Activated naive CD4-positive, alpha-beta T cell treated with anti-CD3 and anti-CD28 coated beads, Interleukin-2, amount 50 U/mL, for 24 hours (primary cell): ENCODE results near the gene EIF4E1B.

Source experiments
- H3K27ac Mint-ChIP-seq: one replicate; pipeline ENCODE4 v1.8.0; 2021; ENCODE audit warnings: mild to moderate bottlenecking, mixed read lengths
- H3K27me3 Mint-ChIP-seq: one replicate; pipeline ENCODE4 v1.8.0; 2021; ENCODE audit warnings: mixed read lengths
- H3K36me3 Mint-ChIP-seq: one replicate; pipeline ENCODE4 v1.8.0; 2021; ENCODE audit warnings: mixed read lengths
- H3K4me1 Mint-ChIP-seq: one replicate; pipeline ENCODE4 v1.8.0; 2021; ENCODE audit warnings: mixed read lengths
- H3K4me3 Mint-ChIP-seq: one replicate; pipeline ENCODE4 v1.8.0; 2021; ENCODE audit warnings: mild to moderate bottlenecking, mixed read lengths
- H3K9me3 Mint-ChIP-seq: one replicate; pipeline ENCODE4 v1.8.0; 2021; ENCODE audit warnings: mixed read lengths

Gene EIF4E1B

DNA sequence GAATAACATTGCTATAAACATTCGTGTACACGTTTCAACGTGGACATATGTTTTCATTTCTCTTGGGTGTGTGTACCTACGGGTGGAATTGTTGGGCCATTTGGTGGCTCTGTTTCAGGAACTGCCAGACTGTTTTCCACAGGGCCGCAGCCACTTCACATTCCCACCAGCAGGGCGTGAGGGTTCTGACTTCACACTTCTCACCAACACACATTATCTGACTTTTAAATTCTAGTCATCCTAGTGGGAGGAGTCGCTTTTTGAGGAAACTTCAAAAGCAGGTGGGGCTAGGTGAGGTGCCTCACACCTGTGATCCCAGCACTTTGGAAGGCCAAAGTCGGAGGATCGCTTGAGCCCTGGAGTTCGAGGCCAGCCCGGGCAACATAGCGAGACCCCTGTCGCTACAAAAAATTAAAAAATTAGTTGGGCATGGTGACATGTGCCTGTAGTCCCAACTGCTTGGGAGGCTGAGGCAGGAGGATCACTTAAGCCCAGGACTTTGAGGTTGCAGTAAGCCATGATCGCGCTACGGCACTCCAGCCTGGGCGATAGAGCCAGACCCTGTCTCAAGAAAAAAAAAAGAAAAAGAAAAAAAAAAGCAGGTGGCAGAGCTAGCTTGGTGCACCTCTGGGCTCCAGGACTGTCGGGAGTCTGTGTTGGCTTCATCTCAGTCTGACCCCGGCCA lies 45.3 kb downstream of the EIF4E1B start:
- Mint-ChIP-seq H3K27ac (no peak overlapping the region), H3K36me3 (no peaks in the 10 kb centered on the region), H3K9me3 (no peaks in the 10 kb centered on the region), H3K4me3 (no peak overlapping the region), H3K4me1 (no peaks in the 10 kb centered on the region), H3K27me3 (peaks cover 26% of the 10 kb centered on the region)

DNA sequence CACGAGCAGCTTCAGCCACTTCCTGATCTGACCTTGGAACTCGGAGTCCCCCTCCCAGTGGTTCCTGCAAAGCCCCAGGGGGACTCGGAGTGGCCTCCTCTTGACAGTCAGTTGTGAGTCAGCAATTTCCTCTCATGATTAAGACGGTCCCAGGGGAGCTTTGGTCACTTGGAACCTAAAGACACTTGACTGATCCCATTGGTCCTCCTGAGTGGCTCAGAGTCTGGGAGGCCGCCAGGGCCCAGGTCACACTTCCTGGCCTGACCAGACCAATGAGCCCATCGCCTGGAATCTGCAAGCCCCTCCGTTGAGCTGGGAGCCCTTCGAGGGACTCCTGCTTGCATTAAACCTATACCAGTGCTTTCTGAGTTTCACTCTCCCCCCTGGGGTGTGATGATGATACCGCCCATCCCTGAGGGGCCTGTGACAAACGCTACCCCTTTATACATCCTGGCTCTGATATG lies 45.9 kb downstream of the EIF4E1B start:
- Mint-ChIP-seq H3K36me3 (no peaks in the 10 kb centered on the region), H3K27ac (no peak overlapping the region), H3K4me3 (no peak overlapping the region), H3K9me3 (no peaks in the 10 kb centered on the region), H3K27me3 (peaks cover 27% of the 10 kb centered on the region), H3K4me1 (no peaks in the 10 kb centered on the region)

DNA sequence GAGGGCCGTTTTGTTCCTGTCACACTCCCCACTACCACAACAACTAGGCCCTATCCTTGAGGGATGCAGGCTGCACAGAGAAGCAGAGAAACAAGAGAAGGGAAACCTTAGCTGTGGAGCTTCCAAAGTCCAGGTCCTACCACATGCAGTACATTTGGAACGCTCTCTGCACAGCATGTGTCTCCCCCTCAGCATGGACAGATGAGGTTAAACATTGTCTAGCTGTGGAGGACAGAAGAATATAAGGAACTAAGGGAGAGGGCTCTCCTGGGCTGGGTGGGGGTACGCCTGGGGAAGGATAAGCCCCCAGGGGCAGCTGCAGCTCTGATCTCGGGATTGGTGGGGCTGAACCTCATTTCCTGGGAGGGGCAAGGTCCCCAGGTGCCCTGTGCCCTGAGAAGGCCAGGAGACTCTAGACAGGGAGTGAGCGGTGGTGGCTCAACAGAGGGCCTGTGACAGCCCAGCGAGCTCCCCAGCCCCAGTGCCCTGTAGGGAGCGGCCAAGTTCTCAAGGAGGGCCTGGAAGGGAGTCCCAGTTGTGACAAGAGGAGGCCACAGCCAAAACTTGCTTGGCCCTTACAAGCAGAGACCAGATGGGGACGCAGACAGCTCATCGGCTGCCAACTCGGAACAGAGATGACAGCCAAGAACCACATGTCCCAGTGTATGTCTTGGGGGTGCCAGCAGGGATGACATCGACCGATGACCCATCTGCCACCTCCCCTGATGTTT lies 46.9 kb downstream of the EIF4E1B start:
- Mint-ChIP-seq H3K9me3 (no peaks in the 10 kb centered on the region), H3K4me3 (no peak overlapping the region), H3K27ac (no peak overlapping the region), H3K4me1 (no peaks in the 10 kb centered on the region), H3K36me3 (no peaks in the 10 kb centered on the region), H3K27me3 (peaks cover 32% of the 10 kb centered on the region)

DNA sequence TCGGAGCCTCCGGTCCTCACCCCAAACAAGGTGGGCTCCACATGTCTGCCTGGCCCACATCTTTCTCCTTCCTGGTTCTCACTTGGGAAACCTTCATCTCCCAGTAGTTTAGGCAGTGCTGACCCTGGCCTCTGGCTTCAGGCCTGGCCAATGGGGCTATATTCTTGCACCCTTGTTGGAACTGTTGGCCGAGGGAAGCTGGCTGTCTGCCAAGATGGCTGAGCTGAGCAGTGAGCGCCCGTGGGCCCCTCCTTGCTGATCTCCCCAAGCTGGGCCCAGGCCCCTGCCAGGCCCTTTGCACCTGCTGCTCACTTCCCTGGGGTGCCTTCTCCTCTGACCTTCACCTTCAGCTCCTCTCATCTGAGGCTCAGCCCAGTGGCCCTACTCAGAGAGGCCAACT lies 48.1 kb downstream of the EIF4E1B start:
- Mint-ChIP-seq H3K27ac (no peak overlapping the region), H3K4me1 (no peaks in the 10 kb centered on the region), H3K27me3 (peaks cover 31% of the 10 kb centered on the region), H3K9me3 (no peaks in the 10 kb centered on the region), H3K36me3 (no peaks in the 10 kb centered on the region), H3K4me3 (no peak overlapping the region)

DNA sequence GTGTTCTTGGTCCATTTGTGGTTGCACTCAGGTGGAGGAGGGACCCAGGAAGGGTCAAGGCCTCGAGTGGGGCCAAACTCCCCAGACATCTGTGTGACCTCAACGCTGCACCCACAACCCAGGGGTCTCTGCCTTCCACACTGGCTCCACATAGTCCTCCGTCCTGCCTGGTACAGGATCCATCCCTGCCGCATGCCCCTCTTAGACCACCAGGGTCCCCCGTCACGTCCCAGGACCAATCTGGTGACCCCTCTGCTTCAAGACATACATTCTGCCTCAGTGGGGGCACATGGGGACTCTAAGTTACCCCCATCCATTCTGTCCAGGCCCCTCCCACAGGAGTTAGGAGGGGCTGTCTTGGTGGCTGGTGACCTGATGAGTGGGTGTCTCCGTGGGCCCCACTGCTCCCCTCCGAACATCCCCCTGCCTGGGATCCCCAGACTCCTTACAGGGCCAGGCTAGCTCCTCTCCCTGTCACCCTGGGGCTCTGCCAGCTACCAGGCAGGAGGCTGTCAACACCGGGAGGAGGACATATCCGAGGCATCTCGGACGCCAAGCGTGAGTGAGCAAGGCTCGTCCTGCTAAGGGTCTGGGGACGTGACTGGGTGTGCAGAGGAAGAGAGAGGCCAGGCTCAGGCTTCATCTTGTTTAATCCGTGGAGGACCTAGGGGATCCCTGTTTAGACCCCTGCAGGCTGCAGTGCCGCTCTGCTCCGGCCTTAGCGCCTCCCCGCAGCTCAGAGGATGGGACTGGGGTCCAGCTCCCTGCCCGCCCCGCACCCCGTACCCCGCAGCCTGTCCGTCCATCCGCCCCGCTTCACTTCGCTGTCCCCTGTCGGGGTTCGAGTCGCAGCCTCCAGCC lies 49.1 kb downstream of the EIF4E1B start:
- H3K9me3 Mint-ChIP-seq: no peaks in the 10 kb centered on the region
- no peak overlapping the region for H3K27ac Mint-ChIP-seq
- H3K36me3 Mint-ChIP-seq: no peaks in the 10 kb centered on the region
- no peaks in the 10 kb centered on the region for H3K4me1 Mint-ChIP-seq
- no peak overlapping the region for H3K4me3 Mint-ChIP-seq
- H3K27me3 Mint-ChIP-seq: peaks cover 36% of the 10 kb centered on the region

DNA sequence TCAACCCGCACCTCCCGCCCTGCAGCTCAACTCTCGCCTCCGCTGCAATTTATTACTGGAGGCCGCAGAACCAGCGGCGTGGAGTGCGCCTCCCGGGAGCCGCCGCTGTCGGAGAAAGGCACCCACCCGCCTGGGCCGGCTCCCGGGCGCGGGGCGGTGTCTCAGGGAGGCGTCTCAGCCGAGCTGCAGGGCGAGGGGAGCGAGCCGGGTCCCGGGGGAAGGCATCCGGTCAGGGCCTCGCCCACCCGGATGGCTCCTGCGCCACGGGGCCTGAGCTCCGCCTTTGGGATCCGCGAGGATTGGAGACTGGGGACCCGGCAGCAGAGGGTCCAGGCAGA lies 49.7 kb downstream of the EIF4E1B start:
- Mint-ChIP-seq H3K4me1 (no peaks in the 10 kb centered on the region), H3K36me3 (no peaks in the 10 kb centered on the region), H3K27ac (no peak overlapping the region), H3K27me3 (peaks cover 36% of the 10 kb centered on the region), H3K4me3 (no peak overlapping the region), H3K9me3 (peaks cover 4% of the 10 kb centered on the region)

DNA sequence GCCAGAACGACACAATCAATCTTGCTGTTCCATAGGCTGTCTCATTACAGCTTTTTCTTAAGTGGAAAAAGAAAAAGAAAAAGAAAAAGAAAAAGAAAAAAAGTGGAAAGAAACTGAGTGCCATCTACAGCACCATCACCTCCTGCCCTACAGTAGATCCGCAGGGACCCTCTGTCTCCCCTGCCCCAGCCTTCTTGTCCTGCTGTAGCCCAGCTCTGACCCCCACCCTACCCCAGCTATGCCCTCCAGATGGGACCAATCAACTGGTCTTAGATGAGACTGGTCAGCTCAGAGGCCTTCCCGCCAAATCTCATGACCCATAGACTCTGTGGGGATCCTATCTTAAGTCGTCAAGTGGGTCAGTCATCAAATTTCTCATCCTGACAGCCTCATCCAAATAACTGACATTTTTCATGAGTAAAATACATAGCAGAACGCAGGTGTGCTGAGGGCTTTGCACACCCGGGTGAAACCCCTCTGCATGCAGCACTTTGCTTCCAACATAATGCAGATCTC lies 51.6 kb downstream of the EIF4E1B start:
- no peak overlapping the region for H3K27ac Mint-ChIP-seq
- H3K36me3 Mint-ChIP-seq: peaks cover 2% of the 10 kb centered on the region
- peaks cover 36% of the 10 kb centered on the region for H3K27me3 Mint-ChIP-seq
- no peaks in the 10 kb centered on the region for H3K4me1 Mint-ChIP-seq
- no peak overlapping the region for H3K4me3 Mint-ChIP-seq
- H3K9me3 Mint-ChIP-seq: peaks cover 5% of the 10 kb centered on the region

DNA sequence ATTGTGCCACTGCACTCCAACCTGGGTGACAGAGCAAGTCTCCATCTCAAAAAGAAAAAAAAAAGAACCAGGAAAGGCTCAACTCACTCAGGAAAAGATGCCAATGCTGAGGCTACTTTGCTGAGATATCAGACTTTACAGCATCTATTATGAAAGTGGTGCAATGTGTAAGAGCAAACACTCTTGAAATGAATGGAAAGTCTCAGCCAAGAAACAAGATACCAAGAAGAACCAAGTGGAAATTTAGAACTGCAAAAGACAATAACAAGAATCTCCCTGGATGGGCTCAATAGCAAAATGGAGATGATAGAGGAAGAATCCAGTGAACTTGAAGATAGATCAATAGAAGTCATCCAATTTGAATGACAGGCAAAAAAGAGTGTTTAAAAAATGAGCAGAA lies 54.5 kb downstream of the EIF4E1B start:
- peaks cover 29% of the 10 kb centered on the region for H3K27me3 Mint-ChIP-seq
- no peak overlapping the region for H3K4me3 Mint-ChIP-seq
- H3K27ac Mint-ChIP-seq: no peak overlapping the region
- peaks cover 5% of the 10 kb centered on the region for H3K9me3 Mint-ChIP-seq
- H3K36me3 Mint-ChIP-seq: peaks cover 4% of the 10 kb centered on the region
- no peaks in the 10 kb centered on the region for H3K4me1 Mint-ChIP-seq

DNA sequence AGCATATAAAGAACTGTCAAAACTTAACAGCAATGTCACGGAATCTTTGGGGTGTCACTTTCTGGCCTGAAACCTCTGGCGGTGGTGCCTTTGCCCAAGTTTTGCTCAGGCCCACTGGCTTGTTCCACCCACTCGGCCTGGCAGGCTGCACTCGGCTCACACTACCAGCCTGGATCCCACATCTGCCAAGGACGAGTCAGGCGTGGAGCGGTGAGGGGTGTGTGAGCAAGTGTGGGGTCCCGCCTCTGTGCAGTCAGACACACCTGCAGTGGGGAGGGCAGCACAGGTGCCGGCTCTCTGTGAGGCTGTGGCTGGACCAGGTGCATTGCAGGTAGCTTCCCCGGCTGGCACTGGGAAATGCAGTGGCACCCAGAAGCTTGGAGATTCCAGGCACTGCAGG lies 56.8 kb downstream of the EIF4E1B start:
- H3K9me3 Mint-ChIP-seq: peaks cover 5% of the 10 kb centered on the region
- no peak overlapping the region for H3K27ac Mint-ChIP-seq
- peaks cover 30% of the 10 kb centered on the region for H3K27me3 Mint-ChIP-seq
- H3K4me3 Mint-ChIP-seq: no peak overlapping the region
- peaks cover 4% of the 10 kb centered on the region for H3K36me3 Mint-ChIP-seq
- H3K4me1 Mint-ChIP-seq: no peaks in the 10 kb centered on the region

DNA sequence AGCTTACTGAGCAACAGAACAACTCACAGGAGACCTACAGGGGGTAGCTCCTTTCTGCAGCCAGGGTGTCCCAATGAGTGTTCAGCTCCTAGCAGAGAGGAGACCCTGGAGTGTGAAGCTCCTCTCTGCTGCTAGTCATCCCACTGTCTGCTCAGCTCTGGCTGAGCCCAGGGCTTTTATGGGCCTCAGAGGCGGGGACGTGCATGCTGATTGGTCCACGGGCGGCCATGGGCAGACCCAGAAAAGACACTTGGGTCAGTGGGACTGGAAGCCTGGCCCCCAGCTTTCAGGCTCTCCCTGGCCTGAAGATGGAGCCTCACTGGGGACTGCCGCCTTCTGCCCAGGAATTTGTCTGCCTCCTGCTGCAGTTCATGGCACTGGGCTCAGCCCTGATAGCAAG lies 57.4 kb downstream of the EIF4E1B start:
- no peaks in the 10 kb centered on the region for H3K4me1 Mint-ChIP-seq
- H3K4me3 Mint-ChIP-seq: no peak overlapping the region
- H3K36me3 Mint-ChIP-seq: peaks cover 4% of the 10 kb centered on the region

DNA sequence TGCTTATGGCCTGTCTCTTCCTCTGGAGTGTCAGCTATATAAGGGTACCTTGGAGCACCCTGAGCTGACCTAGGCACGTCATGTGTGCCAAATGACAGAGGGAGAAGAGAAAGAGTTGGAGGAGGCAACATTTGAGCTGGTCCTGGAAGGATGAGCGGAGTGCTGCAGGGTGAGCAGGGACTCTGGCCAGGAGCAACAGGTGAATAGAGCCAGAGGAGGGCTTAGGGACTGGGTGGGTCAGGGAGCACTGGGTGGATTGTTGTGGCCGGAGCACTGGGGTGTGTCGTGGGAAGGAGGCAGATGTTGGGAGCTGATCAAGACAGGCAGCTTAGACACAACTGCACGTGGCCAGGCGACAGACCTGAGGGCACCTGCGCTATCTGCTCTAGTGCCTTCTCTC lies 60.4 kb downstream of the EIF4E1B start:
- Mint-ChIP-seq H3K4me1 (no peaks in the 10 kb centered on the region), H3K9me3 (no peaks in the 10 kb centered on the region), H3K4me3 (no peak overlapping the region), H3K27me3 (peaks cover 33% of the 10 kb centered on the region), H3K36me3 (peaks cover 3% of the 10 kb centered on the region), H3K27ac (no peak overlapping the region)

More for the DNA sequence above, 57.4 kb downstream of the EIF4E1B start:
- H3K27ac Mint-ChIP-seq: no peak overlapping the region
- peaks cover 5% of the 10 kb centered on the region for H3K9me3 Mint-ChIP-seq
- H3K27me3 Mint-ChIP-seq: peaks cover 29% of the 10 kb centered on the region

DNA sequence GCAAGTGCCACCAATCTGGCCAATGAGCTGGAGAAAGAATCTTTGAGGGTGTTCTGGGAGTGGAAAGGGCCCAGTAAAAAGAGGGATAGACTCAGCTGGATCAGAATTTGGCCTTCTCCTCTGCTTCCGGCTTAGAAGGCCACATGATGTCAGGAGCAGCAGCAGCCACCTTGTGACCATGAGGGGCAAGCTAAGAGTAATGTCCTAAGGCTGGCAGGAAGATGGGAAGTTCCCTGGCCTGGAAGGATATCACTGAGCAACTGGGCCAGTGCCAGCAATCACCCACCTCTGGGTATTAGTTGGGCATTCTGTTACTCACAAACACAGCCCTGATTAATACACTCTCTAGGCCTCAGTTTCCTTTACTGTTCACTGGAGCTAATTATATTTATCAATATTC lies 61.0 kb downstream of the EIF4E1B start:
- Mint-ChIP-seq H3K4me1 (no peaks in the 10 kb centered on the region), H3K27ac (no peak overlapping the region), H3K36me3 (peaks cover 2% of the 10 kb centered on the region), H3K9me3 (no peaks in the 10 kb centered on the region), H3K4me3 (no peak overlapping the region), H3K27me3 (peaks cover 36% of the 10 kb centered on the region)

DNA sequence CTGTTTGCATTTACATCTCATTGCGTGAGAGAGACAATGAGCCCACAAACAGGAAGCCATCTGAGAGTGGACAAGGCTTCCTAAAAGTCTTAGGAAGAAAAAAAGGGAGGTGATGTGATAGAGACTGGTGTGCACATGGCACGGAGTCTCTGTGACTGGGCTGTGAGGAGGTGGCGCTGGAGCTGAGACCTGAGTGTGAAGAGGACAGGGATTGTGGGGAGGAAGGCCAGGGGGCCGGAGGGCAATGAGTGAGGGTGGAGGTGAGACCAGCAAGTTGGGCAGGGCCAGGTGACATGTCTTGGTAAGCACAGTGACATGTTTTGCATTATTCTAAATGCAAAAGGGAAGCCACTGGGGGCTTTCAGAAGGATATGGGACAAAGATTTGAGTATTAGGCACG lies 61.9 kb downstream of the EIF4E1B start:
- H3K36me3 Mint-ChIP-seq: peaks cover 2% of the 10 kb centered on the region
- no peak overlapping the region for H3K27ac Mint-ChIP-seq
- H3K4me3 Mint-ChIP-seq: no peak overlapping the region
- H3K27me3 Mint-ChIP-seq: peaks cover 40% of the 10 kb centered on the region
- H3K9me3 Mint-ChIP-seq: no peaks in the 10 kb centered on the region
- H3K4me1 Mint-ChIP-seq: no peaks in the 10 kb centered on the region

DNA sequence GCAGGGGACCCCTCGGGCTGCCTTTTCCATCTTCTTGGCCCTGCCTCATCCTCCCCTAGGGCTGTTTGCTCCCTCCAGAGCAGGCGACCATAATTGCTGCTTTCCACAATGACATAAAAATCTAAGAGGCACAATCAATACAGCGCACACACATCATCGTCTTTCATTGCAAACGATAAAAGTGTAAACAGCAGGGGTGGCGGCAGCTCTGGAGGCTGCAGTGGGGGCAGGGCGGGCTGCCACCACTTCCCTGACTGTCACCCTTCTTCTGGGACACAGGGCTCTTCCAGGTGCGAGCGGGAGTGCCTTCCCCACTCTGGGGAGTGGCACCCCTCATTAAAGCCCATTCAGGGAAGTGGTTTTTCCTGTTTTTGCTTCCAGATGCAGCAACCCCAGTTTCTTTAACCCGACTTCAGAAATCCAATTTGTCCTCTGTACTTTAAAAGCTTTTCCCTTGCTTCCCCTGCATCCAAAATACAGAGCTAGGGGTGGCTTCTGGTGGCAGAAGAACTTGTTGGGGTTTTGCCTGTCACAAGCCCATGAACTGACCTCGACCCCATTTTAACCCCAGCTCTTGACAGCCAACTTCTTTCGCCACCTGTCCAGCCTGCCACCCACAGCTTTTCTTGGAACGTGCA lies 62.5 kb downstream of the EIF4E1B start:
- Mint-ChIP-seq H3K27ac (no peak overlapping the region), H3K36me3 (peaks cover 2% of the 10 kb centered on the region), H3K9me3 (no peaks in the 10 kb centered on the region), H3K4me3 (no peak overlapping the region), H3K4me1 (no peaks in the 10 kb centered on the region), H3K27me3 (peaks cover 43% of the 10 kb centered on the region)

DNA sequence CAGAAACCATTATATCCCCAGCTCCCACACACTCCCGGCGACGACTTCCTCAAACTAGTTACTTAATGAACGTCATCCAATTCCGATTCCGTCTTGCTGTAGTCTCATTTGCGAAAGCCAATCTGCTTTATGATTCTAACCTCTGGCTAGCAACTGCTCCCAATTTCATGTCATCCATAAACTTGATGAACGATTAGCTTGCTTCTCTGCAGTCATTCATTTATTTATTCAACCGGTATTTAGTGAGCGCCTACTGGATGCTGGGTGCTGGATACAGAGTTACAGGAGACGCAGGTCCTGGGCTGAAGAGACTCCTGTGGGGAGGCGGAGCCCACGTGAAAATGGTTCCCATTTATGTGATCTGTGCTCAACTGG lies 63.0 kb downstream of the EIF4E1B start:
- no peaks in the 10 kb centered on the region for H3K4me1 Mint-ChIP-seq
- H3K4me3 Mint-ChIP-seq: no peak overlapping the region
- H3K27ac Mint-ChIP-seq: no peak overlapping the region
- peaks cover 2% of the 10 kb centered on the region for H3K36me3 Mint-ChIP-seq
- no peaks in the 10 kb centered on the region for H3K9me3 Mint-ChIP-seq
- H3K27me3 Mint-ChIP-seq: peaks cover 45% of the 10 kb centered on the region
